AG10803 (cell line): ENCODE measurements around the gene MXD4.

Experiments
- DNase-seq: peaks from one replicate; pipeline ENCODE4 v3.0.0; 2010; ENCODE audit warnings: low read depth
- H3K4me3 ChIP-seq: 2 replicates; pipeline ENCODE4 v1.5.1; 2011; ENCODE audit warnings: mild to moderate bottlenecking, low read length, control low read depth
- TF ChIP-seq, protein P1 (sequence below): conservative IDR thresholded peaks from 2 replicates; pipeline ENCODE4 v1.5.1; 2011; ENCODE audit warnings: mild to moderate bottlenecking, low read length, control low read depth, inconsistent platforms

Gene MXD4

GRCh38 chr4:2274320-2275043, 12.6 kb upstream of the MXD4 start:
- H3K4me3 ChIP-seq: no peak overlapping the region
- TF ChIP-seq, protein P1, sequence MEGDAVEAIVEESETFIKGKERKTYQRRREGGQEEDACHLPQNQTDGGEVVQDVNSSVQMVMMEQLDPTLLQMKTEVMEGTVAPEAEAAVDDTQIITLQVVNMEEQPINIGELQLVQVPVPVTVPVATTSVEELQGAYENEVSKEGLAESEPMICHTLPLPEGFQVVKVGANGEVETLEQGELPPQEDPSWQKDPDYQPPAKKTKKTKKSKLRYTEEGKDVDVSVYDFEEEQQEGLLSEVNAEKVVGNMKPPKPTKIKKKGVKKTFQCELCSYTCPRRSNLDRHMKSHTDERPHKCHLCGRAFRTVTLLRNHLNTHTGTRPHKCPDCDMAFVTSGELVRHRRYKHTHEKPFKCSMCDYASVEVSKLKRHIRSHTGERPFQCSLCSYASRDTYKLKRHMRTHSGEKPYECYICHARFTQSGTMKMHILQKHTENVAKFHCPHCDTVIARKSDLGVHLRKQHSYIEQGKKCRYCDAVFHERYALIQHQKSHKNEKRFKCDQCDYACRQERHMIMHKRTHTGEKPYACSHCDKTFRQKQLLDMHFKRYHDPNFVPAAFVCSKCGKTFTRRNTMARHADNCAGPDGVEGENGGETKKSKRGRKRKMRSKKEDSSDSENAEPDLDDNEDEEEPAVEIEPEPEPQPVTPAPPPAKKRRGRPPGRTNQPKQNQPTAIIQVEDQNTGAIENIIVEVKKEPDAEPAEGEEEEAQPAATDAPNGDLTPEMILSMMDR: no peak
- no peak for DNase-seq

GRCh38 chr4:2273657-2274319, 11.9 kb upstream of the MXD4 start:
- no peak overlapping the region for H3K4me3 ChIP-seq
- TF ChIP-seq, protein P1: no peak
- no peak for DNase-seq

GRCh38 chr4:2273221-2273620, 11.3 kb upstream of the MXD4 start:
- no peak overlapping the region for H3K4me3 ChIP-seq
- no peak for DNase-seq
- TF ChIP-seq, protein P1: no peak

GRCh38 chr4:2272828-2273120, 10.9 kb upstream of the MXD4 start:
- DNase-seq: no peak
- TF ChIP-seq, protein P1: no peak
- H3K4me3 ChIP-seq: no peak overlapping the region

- no peak for DNase-seq
- TF ChIP-seq, protein P1: no peak
Measured at GRCh38 chr4:2272026-2272827, 10.3 kb upstream of the MXD4 start.

GRCh38 chr4:2271279-2272025, 9.5 kb upstream of the MXD4 start:
- TF ChIP-seq, protein P1: no peak
- no peak overlapping the region for H3K4me3 ChIP-seq
- DNase-seq: no peak

More at GRCh38 chr4:2272026-2272827, 10.3 kb upstream of the MXD4 start:
- H3K4me3 ChIP-seq: no peak overlapping the region
